Esophagus (tissue), 2 donors: Measurements from ENCODE around the gene RXRG. TPM values are rescaled to one million over a fixed set of nuclear protein-coding genes. Genes with fewer than 3 reads are reported as not detected.

Experiments
- H3K27ac ChIP-seq, 2 donors: one replicate each; pipeline ENCODE4 v1.5.1; 2013; ENCODE audit warnings: low read depth in 2 of 2, mild to moderate bottlenecking in 2 of 2, inconsistent platforms in 1 of 2, low read length in 1 of 2, moderate library complexity in 1 of 2
- H3K27me3 ChIP-seq, 2 donors: one replicate each; pipeline ENCODE4 v1.6.1; 2013; ENCODE audit warnings: low read length in 2 of 2, control low read depth in 1 of 2, mild to moderate bottlenecking in 1 of 2; ENCODE audit not compliant: insufficient read depth in 2 of 2, control insufficient read depth in 1 of 2
- H3K36me3 ChIP-seq, 2 donors: one replicate each; pipeline ENCODE4 v1.6.1; 2013; ENCODE audit warnings: low read length in 1 of 2; ENCODE audit not compliant: control insufficient read depth in 2 of 2, insufficient read depth in 2 of 2
- H3K4me1 ChIP-seq, 2 donors: one replicate each; pipeline ENCODE4 v1.6.1; 2013; ENCODE audit warnings: low read length in 1 of 2; ENCODE audit not compliant: control insufficient read depth in 2 of 2, insufficient read depth in 2 of 2
- H3K4me3 ChIP-seq, 2 donors: one replicate each; pipeline ENCODE4 v1.5.1; 2013; ENCODE audit warnings: low read length in 2 of 2, mild to moderate bottlenecking in 2 of 2, low read depth in 1 of 2, moderate library complexity in 1 of 2
- H3K9me3 ChIP-seq, 2 donors: one replicate each; pipeline ENCODE4 v1.6.1; 2013; ENCODE audit warnings: mild to moderate bottlenecking in 2 of 2, low read depth in 1 of 2, low read length in 1 of 2, moderate library complexity in 1 of 2; ENCODE audit not compliant: control insufficient read depth in 2 of 2, insufficient read depth in 1 of 2
- WGBS, 2 donors: extraction: QIAGEN DNeasy Blood & Tissue Kit; methylation state at CpG; one replicate each; pipeline ENCODE4 v1.1.7; 2013; 5-methylcytosine and 5-hydroxymethylcytosine counted together
- polyA plus RNA-seq, 2 donors: library from polyadenylated mRNA; stranded (reverse); fragments of 200-250 nt; gene quantifications; one replicate each; pipeline ENCODE4 v1.2.3, GENCODE V29; 2013
- donor health status: healthy with polysubstance abuse.
- donor health status: Bipolar disorder and iron deficiency.

Gene RXRG
- polyA plus RNA-seq, 2 donors = 0.08 to 0.20 TPM

DNA sequence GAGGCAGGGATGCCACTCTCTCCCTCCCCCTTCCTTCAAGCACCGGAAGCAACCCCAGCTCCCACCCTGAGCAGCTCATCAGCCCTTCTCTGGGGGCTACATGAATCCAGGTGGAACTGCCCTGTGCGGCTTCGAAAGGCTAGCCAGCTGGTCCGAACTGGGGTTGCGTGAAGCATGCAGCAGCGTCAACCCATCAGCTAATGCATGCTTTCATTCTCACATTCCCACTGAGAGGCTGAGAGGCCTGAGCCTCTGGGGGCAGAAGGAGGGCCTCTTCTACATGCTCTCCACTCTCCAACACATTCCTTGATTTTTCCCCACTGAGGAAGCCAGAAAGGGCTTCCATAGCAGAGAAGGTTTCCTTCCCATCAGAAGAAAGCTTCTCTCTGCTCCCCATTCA, 5.6 kb downstream of the RXRG start:
- no peak overlapping the region for H3K4me3 ChIP-seq
- H3K9me3 ChIP-seq = peaks cover 0 to 2% of the 10 kb centered on the region in 2 donors
- no peaks in the 10 kb centered on the region for H3K36me3 ChIP-seq
- no peaks in the 10 kb centered on the region for H3K4me1 ChIP-seq
- H3K27me3 ChIP-seq = peaks cover 0 to 4% of the 10 kb centered on the region in 2 donors
- no peak overlapping the region for H3K27ac ChIP-seq
- 62 to 67% methylated on average over 6 of the region's 6 CpGs for WGBS, 2 donors

DNA sequence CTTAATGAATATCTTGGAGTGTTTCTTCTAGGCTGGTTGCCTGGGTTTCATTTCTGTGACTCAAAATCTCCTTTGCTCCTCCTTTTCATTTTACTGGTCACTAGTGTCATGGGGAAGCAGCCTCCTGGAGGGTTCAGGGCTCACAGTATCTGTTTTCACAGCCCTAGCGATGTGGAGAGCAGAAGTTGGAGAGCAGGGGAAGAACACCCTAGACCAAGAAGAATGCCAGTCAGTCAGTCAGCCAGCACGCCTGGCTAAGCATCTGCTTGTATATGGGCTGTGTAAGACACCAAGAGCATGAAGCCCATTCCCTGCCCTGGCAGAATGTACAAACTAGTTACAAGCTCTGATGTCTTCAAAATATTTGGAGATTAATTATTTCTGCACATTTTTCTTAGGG, 7.9 kb downstream of the RXRG start:
- WGBS, 2 donors = 78 to 81% methylated on average over 2 of the region's 2 CpGs
- no peak overlapping the region for H3K27ac ChIP-seq
- no peak overlapping the region for H3K4me3 ChIP-seq
- H3K4me1 ChIP-seq = no peaks in the 10 kb centered on the region
- H3K9me3 ChIP-seq = peaks cover 0 to 2% of the 10 kb centered on the region in 2 donors
- no peaks in the 10 kb centered on the region for H3K36me3 ChIP-seq
- peaks cover 0 to 2% of the 10 kb centered on the region in 2 donors for H3K27me3 ChIP-seq

DNA sequence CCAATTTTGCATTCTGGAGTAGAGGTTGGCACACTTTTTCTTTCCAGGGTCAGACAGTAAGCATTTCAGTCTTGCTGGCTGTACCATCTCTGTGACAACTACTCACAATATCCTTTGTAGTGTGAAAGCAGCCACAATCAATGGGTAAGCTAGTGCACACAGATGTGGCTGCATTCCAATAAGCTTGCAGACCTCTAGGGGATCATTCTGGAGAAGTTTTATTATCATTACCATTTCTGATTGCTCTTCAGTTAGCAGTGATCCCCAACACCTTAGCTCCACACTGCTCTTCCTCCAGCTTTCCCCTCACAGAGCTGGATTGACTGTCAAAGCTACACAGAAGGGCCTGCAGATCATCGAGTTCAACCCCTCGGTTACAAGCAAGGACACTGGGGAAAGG, 9.1 kb downstream of the RXRG start:
- Histone ChIP-seq H3K4me1 (no peaks in the 10 kb centered on the region), H3K9me3 (peaks cover 0 to 2% of the 10 kb centered on the region in 2 donors), H3K27ac (no peak overlapping the region), H3K4me3 (no peak overlapping the region), H3K27me3 (no peaks in the 10 kb centered on the region), H3K36me3 (no peaks in the 10 kb centered on the region)
- 87 to 91% methylated on average over 2 of the region's 2 CpGs for WGBS, 2 donors

DNA sequence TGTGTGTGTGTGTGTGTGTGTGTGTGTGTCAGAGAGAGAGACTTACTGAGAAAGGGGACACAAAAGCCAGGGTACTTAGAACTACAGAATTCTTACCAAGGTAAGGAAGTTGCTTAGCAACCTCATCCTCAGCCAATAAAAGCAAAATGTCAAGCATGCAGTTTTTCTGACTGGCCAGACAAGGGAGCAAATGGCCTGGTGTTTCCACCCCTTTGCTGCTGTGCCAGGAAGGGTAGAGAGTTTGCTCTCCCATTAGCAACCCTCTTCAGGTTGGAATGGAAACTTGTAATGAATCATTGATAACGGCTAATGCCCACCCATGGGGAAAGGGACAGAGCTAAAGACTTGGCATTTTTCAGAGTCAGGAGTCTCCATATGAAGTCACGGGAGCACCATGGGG, 10.6 kb downstream of the RXRG start:
- 65 to 66% methylated on average over 2 of the region's 2 CpGs for WGBS, 2 donors
- no peak overlapping the region for H3K4me3 ChIP-seq
- no peaks in the 10 kb centered on the region for H3K27me3 ChIP-seq
- H3K9me3 ChIP-seq = peaks cover 0 to 2% of the 10 kb centered on the region in 2 donors
- H3K4me1 ChIP-seq = no peaks in the 10 kb centered on the region
- no peak overlapping the region for H3K27ac ChIP-seq
- no peaks in the 10 kb centered on the region for H3K36me3 ChIP-seq

DNA sequence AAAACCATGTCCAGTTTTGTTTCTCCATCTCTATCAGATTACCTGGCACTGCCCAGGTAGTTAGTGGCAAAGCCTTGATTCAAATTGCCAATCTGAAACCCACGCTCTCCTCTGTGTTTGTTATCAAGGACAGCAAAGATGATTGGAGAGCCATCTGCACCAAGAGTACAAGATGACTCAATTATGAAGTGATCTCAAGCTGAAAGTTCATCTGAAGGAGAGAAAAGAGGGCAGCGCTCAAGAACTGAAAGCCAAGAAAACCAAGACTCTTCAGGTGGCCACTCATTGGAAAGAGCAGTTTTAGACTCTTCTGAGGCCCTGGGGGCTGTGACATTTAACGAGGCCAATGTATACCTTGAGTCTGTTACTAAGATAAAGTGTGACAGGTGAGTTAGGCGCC, 13.8 kb downstream of the RXRG start:
- Histone ChIP-seq H3K9me3 (no peaks in the 10 kb centered on the region), H3K27me3 (no peaks in the 10 kb centered on the region), H3K27ac (no peak overlapping the region), H3K36me3 (no peaks in the 10 kb centered on the region), H3K4me3 (no peak overlapping the region), H3K4me1 (no peaks in the 10 kb centered on the region)
- WGBS, 2 donors = 74 to 79% methylated on average over 4 of the region's 4 CpGs

DNA sequence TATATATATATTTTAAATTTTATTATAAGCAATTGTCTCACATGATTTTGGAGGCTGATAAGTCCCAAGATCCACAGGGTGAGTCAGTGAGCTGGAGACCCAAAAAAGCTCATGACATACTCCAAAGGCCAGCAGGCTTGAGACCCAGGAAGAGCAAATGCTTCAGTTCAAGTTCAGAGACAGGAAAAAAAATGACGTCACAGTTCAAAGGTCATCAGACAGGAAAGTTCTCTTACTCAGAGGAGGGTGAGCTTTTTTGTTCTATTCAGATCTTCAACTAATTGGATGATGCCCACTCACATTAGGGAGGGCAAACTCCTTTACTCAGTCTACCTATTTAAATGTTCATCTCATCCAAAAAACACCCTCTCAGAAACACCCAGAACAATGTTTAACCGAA, 18.2 kb downstream of the RXRG start:
- Histone ChIP-seq H3K27me3 (no peaks in the 10 kb centered on the region), H3K9me3 (no peaks in the 10 kb centered on the region), H3K36me3 (no peaks in the 10 kb centered on the region), H3K4me1 (peaks cover 0 to 2% of the 10 kb centered on the region in 2 donors), H3K27ac (no peak overlapping the region), H3K4me3 (no peak overlapping the region)
- 78 to 83% methylated on average over 2 of the region's 2 CpGs for WGBS, 2 donors

DNA sequence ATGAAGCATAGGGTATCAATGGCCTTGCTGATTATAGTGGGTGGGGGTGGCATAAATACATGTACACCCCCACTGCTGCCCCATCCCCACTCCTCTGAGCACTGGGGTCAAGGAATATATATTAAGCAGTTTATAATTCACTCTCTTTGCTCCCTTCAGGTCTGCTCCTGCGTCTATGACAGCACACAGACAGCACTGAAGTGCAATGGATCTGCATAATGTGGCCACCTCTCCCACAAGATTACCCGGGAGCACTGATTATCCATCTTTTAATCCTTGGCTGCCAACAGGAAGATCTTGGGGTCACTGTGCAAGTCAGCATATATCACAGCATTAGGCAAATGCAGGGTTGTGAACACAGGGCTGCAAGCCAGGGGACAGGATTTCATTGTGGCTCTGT, 19.3 kb downstream of the RXRG start:
- Histone ChIP-seq H3K9me3 (no peaks in the 10 kb centered on the region), H3K4me1 (peaks cover 0 to 2% of the 10 kb centered on the region in 2 donors), H3K27ac (no peak overlapping the region), H3K36me3 (no peaks in the 10 kb centered on the region), H3K27me3 (no peaks in the 10 kb centered on the region), H3K4me3 (no peak overlapping the region)
- whole genome bisulfite sequencing, 2 donors = 86% methylated on average over 2 of the region's 2 CpGs

DNA sequence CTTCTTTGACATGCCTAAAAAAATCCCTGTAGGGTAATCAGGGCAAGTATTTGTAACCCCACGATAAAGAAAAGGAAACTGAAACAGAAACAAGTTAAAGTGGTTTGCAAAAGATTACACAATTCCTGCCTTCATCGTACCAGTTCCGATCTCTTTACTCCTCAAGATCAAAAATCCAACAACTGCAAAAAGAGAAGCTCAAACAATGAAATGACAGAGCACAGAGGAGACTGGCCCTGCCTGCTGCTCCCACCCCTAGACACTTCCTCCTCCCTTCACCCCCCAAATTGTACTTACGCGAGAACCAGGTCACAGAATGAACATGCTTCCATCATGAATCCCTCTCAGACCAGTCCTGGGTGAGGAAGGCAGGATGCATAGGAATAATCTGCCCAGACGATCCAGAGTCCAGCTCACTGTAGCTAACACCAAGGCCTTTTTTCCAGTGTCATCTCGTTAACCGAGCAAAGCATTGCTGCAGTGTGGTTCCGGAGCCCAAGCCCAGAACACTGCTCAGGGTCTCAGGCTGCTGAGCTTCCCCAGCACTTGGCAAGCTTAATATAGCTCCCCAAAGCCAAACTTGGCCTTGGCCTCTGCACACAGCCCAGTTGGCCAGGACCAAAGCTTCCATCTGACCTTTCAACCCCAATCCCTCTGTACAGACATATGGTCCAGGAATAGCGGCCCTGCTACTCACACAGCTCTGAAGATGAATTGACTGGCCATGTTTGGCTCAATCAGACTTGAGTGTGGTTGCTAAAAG, 20.3 kb downstream of the RXRG start:
- H3K27me3 ChIP-seq = no peaks in the 10 kb centered on the region
- no peak overlapping the region for H3K4me3 ChIP-seq
- 48 to 51% methylated on average over 10 of the region's 10 CpGs for WGBS, 2 donors
- H3K36me3 ChIP-seq = no peaks in the 10 kb centered on the region
- peaks cover 0 to 2% of the 10 kb centered on the region in 2 donors for H3K4me1 ChIP-seq
- H3K9me3 ChIP-seq = no peaks in the 10 kb centered on the region
- H3K27ac ChIP-seq = peak overlapping the region in 1 of 2 donors; percentile 14

DNA sequence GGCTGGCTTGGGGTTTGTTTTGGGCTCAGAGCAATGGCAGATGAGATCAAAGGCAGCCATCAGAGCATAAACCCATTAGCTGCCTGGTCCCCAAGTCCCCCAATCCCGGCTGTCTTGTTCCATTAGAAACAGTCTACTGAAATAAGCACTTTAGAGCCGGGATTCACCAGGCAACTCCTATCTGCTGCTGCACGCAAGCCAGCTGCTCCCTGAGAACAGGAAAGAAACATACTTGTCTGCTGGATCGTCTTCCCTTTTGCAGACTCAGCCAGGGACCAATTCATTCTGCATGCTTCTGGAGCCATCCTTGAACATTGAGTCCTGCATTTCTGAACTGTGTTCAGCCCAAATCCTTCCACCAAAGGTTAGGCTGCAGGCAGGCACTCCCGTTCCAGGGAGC, 21.8 kb downstream of the RXRG start:
- Histone ChIP-seq H3K9me3 (no peaks in the 10 kb centered on the region), H3K4me3 (no peak overlapping the region), H3K36me3 (no peaks in the 10 kb centered on the region), H3K4me1 (peaks cover 0 to 2% of the 10 kb centered on the region in 2 donors), H3K27me3 (no peaks in the 10 kb centered on the region), H3K27ac (no peak overlapping the region)
- WGBS, 2 donors = 76 to 80% methylated on average over 5 of the region's 5 CpGs

DNA sequence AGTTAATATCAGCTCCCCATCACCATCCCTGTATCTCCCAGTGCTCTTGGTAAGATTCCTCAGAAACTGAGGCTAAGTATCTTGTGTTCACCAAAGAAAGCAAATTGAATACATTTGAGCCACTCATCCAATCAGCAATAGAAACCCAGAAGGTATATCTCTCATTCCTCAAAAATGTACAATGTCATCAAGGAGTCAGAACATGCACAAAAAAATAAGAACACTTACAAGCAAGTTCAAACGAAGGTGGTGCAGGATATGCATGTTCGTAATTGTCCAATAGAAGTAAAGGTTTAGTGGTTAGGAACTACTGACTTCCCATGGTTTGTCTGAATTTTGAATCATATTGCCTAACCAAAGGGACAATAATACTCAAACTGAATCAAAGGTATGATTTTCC, 24.3 kb downstream of the RXRG start:
- no peak overlapping the region for H3K4me3 ChIP-seq
- 57 to 63% methylated on average over 2 of the region's 2 CpGs for WGBS, 2 donors

More for the DNA sequence above, 24.3 kb downstream of the RXRG start:
- H3K36me3 ChIP-seq = no peaks in the 10 kb centered on the region
- H3K27me3 ChIP-seq = no peaks in the 10 kb centered on the region
- no peaks in the 10 kb centered on the region for H3K9me3 ChIP-seq
- H3K27ac ChIP-seq = no peak overlapping the region
- peaks cover 0 to 2% of the 10 kb centered on the region in 2 donors for H3K4me1 ChIP-seq
